ENCODE results near the gene PRKCA.

GRCh38 chr17:66786107-66786506 is 483.7 kb downstream of the PRKCA start:
- TF ChIP-seq POLR2AphosphoS5 (IDR thresholded peaks at IDR 0.05; ENCODE audit: borderline replicate concordance, low read depth, low read length) (no peak), EZH2 (IDR thresholded peaks at IDR 0.05) (no peak), FOXP2 (optimal IDR thresholded peaks at IDR 0.05; ENCODE audit: control extremely low read depth, extremely low read length, insufficient read depth) (no peak)

Measured in SK-N-MC (cell line).